ENCODE results near the gene OR8D4. TPM values are rescaled to one million over a fixed set of nuclear protein-coding genes. Genes with fewer than 3 reads are reported as not detected.

Gene OR8D4
- total RNA-seq, 1 donor from 2014 or later: not detected

- FAIRE-seq: no peak
Observed at GRCh38 chr11:123945132-123945531, 43.2 kb downstream of the OR8D4 start.

GRCh38 chr11:123956752-123957151, 54.8 kb downstream of the OR8D4 start:
- no peaks in the 10 kb centered on the region for H3K4me1 ChIP-seq (ENCODE audit: insufficient read depth, low read length)
- H3K9ac ChIP-seq (ENCODE audit: low read length): no peak overlapping the region
- H3K79me2 ChIP-seq (ENCODE audit: insufficient read depth, low read length): no peaks in the 10 kb centered on the region
- TF ChIP-seq CTCF (IDR thresholded peaks at IDR 0.05; ENCODE audit: insufficient read depth, low read depth, low read length): no peak
- no peak for TF ChIP-seq EZH2 (IDR thresholded peaks at IDR 0.05; ENCODE audit: insufficient read depth, low read length)
- Mint-ChIP-seq H3K36me3 (ENCODE audit: low read depth, unreplicated experiment) (no peaks in the 10 kb centered on the region), H3K27me3 (ENCODE audit: low read depth, unreplicated experiment) (no peaks in the 10 kb centered on the region), H3K4me3 (ENCODE audit: unreplicated experiment) (no peak overlapping the region), H3K27ac (ENCODE audit: unreplicated experiment) (no peak overlapping the region), H3K4me1 (ENCODE audit: low read depth, unreplicated experiment) (no peaks in the 10 kb centered on the region), H3K9me3 (ENCODE audit: unreplicated experiment) (peaks cover 7% of the 10 kb centered on the region)
- FAIRE-seq (no peak), DNase-seq (ENCODE audit: low read depth) (no peak)
- H3K9me3 ChIP-seq (ENCODE audit: insufficient read depth, low read depth, low read length): no peaks in the 10 kb centered on the region
- no peak overlapping the region for H2AFZ ChIP-seq (ENCODE audit: low read depth, low read length)
- H4K20me1 ChIP-seq (ENCODE audit: insufficient read depth, low read length): no peaks in the 10 kb centered on the region
- H3K27me3 ChIP-seq (ENCODE audit: insufficient read depth, low read length): no peaks in the 10 kb centered on the region
- no peak overlapping the region for H3K4me2 ChIP-seq (ENCODE audit: low read length)
- H3K4me3 ChIP-seq (ENCODE audit: insufficient read depth, low read depth, low read length): no peak overlapping the region
- H3K36me3 ChIP-seq (ENCODE audit: insufficient read depth, low read length): no peaks in the 10 kb centered on the region
- no peak overlapping the region for H3K27ac ChIP-seq (ENCODE audit: low read depth, low read length)

More at GRCh38 chr11:123945132-123945531, 43.2 kb downstream of the OR8D4 start:
- Histone ChIP-seq H4K20me1 (ENCODE audit: insufficient read depth, low read length) (no peaks in the 10 kb centered on the region), H3K9me3 (ENCODE audit: insufficient read depth, low read depth, low read length) (no peaks in the 10 kb centered on the region), H3K9ac (ENCODE audit: low read length) (no peak overlapping the region), H3K4me3 (ENCODE audit: insufficient read depth, low read depth, low read length) (no peak overlapping the region), H2AFZ (ENCODE audit: low read depth, low read length) (no peak overlapping the region), H3K4me2 (ENCODE audit: low read length) (no peak overlapping the region), H3K36me3 (ENCODE audit: insufficient read depth, low read length) (no peaks in the 10 kb centered on the region), H3K27ac (ENCODE audit: low read depth, low read length) (no peak overlapping the region), H3K79me2 (ENCODE audit: insufficient read depth, low read length) (no peaks in the 10 kb centered on the region), H3K4me1 (ENCODE audit: insufficient read depth, low read length) (no peaks in the 10 kb centered on the region), H3K27me3 (ENCODE audit: insufficient read depth, low read length) (no peaks in the 10 kb centered on the region)
- TF ChIP-seq CTCF (IDR thresholded peaks at IDR 0.05; ENCODE audit: insufficient read depth, low read depth, low read length): no peak
- no peak for TF ChIP-seq EZH2 (IDR thresholded peaks at IDR 0.05; ENCODE audit: insufficient read depth, low read length)
- Mint-ChIP-seq H3K9me3 (ENCODE audit: unreplicated experiment) (no peaks in the 10 kb centered on the region), H3K27me3 (ENCODE audit: low read depth, unreplicated experiment) (no peaks in the 10 kb centered on the region), H3K27ac (ENCODE audit: unreplicated experiment) (no peak overlapping the region), H3K4me1 (ENCODE audit: low read depth, unreplicated experiment) (no peaks in the 10 kb centered on the region), H3K36me3 (ENCODE audit: low read depth, unreplicated experiment) (no peaks in the 10 kb centered on the region), H3K4me3 (ENCODE audit: unreplicated experiment) (no peak overlapping the region)
- DNase-seq (ENCODE audit: low read depth): no peak

Other genes starting within 250 kb of the OR8D4 start
- 1.9 and 2.3 TPM in 2 replicates for gene SCN3B, start 247.5 kb upstream of the OR8D4 start, total RNA-seq
- gene ZNF202, start 160.5 kb upstream of the OR8D4 start, total RNA-seq: 8.6 and 11.3 TPM in 2 replicates
- not detected in 2 replicates for gene OR6X1, start 147.6 kb upstream of the OR8D4 start, total RNA-seq
- gene OR6M1, start 95.8 kb upstream of the OR8D4 start, total RNA-seq: not detected in 2 replicates
- not detected in 2 replicates for gene TMEM225, start 16.5 kb upstream of the OR8D4 start, total RNA-seq
- gene OR4D5, start 37.5 kb downstream of the OR8D4 start, total RNA-seq: not detected in 2 replicates
- not detected in 2 replicates for gene OR6T1, start 41.7 kb downstream of the OR8D4 start, total RNA-seq
- gene OR10S1, start 75.6 kb downstream of the OR8D4 start, total RNA-seq: not detected in 2 replicates
- gene OR10G6, start 93.0 kb downstream of the OR8D4 start, total RNA-seq: not detected in 2 replicates
- not detected in 2 replicates for gene OR10G4, start 110.8 kb downstream of the OR8D4 start, total RNA-seq
- gene OR10G9, start 120.8 kb downstream of the OR8D4 start, total RNA-seq: not detected in 2 replicates
- gene OR10G8, start 124.6 kb downstream of the OR8D4 start, total RNA-seq: not detected in 2 replicates
- not detected in 2 replicates for gene OR10G7, start 139.2 kb downstream of the OR8D4 start, total RNA-seq
- 8.6 and 8.7 TPM in 2 replicates for gene VWA5A, start 213.3 kb downstream of the OR8D4 start, total RNA-seq

All from astrocyte (in vitro differentiated cells and primary cell).